Measurements from ENCODE around the gene CCDC71.

CCDC71 gene

GRCh38 chr3:49199900-49200281 lies 33.8 kb upstream of the CCDC71 start:
- Histone ChIP-seq H3K4me3 (replicated peaks; ENCODE audit: insufficient read depth, low read length) (no peak overlapping the region), H3K27ac (replicated peaks) (no peak overlapping the region), H3K27me3 (ENCODE audit: insufficient read depth, poor library complexity, severe bottlenecking) (no peaks in the 10 kb centered on the region)
- TF ChIP-seq GABPA (IDR thresholded peaks at IDR 0.05; ENCODE audit: low read depth) = no peak
- no peak for TF ChIP-seq POLR2AphosphoS5 (IDR thresholded peaks at IDR 0.05; ENCODE audit: low read depth)
- TF ChIP-seq, protein P1, sequence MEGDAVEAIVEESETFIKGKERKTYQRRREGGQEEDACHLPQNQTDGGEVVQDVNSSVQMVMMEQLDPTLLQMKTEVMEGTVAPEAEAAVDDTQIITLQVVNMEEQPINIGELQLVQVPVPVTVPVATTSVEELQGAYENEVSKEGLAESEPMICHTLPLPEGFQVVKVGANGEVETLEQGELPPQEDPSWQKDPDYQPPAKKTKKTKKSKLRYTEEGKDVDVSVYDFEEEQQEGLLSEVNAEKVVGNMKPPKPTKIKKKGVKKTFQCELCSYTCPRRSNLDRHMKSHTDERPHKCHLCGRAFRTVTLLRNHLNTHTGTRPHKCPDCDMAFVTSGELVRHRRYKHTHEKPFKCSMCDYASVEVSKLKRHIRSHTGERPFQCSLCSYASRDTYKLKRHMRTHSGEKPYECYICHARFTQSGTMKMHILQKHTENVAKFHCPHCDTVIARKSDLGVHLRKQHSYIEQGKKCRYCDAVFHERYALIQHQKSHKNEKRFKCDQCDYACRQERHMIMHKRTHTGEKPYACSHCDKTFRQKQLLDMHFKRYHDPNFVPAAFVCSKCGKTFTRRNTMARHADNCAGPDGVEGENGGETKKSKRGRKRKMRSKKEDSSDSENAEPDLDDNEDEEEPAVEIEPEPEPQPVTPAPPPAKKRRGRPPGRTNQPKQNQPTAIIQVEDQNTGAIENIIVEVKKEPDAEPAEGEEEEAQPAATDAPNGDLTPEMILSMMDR (IDR thresholded peaks at IDR 0.05; ENCODE audit: insufficient read depth, low read length) = no peak
- TF ChIP-seq SPI1 (IDR thresholded peaks at IDR 0.05; ENCODE audit: borderline replicate concordance, low read depth) = no peak
- TF ChIP-seq REST (IDR thresholded peaks at IDR 0.05; ENCODE audit: insufficient replicate concordance, low read depth) = no peak
- no peak for DNase-seq (ENCODE audit: low read depth in 1 of 2, low spot score in 1 of 2)

- no peak for DNase-seq (ENCODE audit: low read depth in 1 of 2, low spot score in 1 of 2)
- TF ChIP-seq GABPA (IDR thresholded peaks at IDR 0.05; ENCODE audit: low read depth) = no peak
- TF ChIP-seq, protein P1 (IDR thresholded peaks at IDR 0.05; ENCODE audit: insufficient read depth, low read length) = no peak
- no peak for TF ChIP-seq REST (IDR thresholded peaks at IDR 0.05; ENCODE audit: insufficient replicate concordance, low read depth)
- no peak for TF ChIP-seq POLR2AphosphoS5 (IDR thresholded peaks at IDR 0.05; ENCODE audit: low read depth)
- Histone ChIP-seq H3K27ac (replicated peaks) (no peak overlapping the region), H3K4me3 (replicated peaks; ENCODE audit: insufficient read depth, low read length) (no peak overlapping the region), H3K27me3 (ENCODE audit: insufficient read depth, poor library complexity, severe bottlenecking) (no peaks in the 10 kb centered on the region)
Observed at GRCh38 chr3:49199239-49199899, 33.2 kb upstream of the CCDC71 start.

- Histone ChIP-seq H3K4me3 (replicated peaks; ENCODE audit: insufficient read depth, low read length) (no peak overlapping the region), H3K27ac (replicated peaks) (no peak overlapping the region), H3K27me3 (ENCODE audit: insufficient read depth, poor library complexity, severe bottlenecking) (no peaks in the 10 kb centered on the region)
- DNase-seq (ENCODE audit: low read depth in 1 of 2, low spot score in 1 of 2) = no peak
- no peak for TF ChIP-seq REST (IDR thresholded peaks at IDR 0.05; ENCODE audit: insufficient replicate concordance, low read depth)
- TF ChIP-seq GABPA (IDR thresholded peaks at IDR 0.05; ENCODE audit: low read depth) = no peak
- TF ChIP-seq SPI1 (IDR thresholded peaks at IDR 0.05; ENCODE audit: borderline replicate concordance, low read depth) = no peak
- no peak for TF ChIP-seq POLR2AphosphoS5 (IDR thresholded peaks at IDR 0.05; ENCODE audit: low read depth)
- TF ChIP-seq, protein P1 (IDR thresholded peaks at IDR 0.05; ENCODE audit: insufficient read depth, low read length) = no peak
Observed at GRCh38 chr3:49198611-49199230, 32.6 kb upstream of the CCDC71 start.

Data from HL-60 (cell line).